ENCODE measurements around the gene UGT1A5.

GRCh38 chr2:233817361-233817911, 104.7 kb downstream of the UGT1A5 start:
- TF ChIP-seq EZH2 (IDR thresholded peaks at IDR 0.05) (no peak), POLR2AphosphoS5 (IDR thresholded peaks at IDR 0.05; ENCODE audit: borderline replicate concordance, low read depth, low read length) (no peak)

Data from SK-N-MC (cell line).